KMS-11 (cell line): ENCODE results near the gene SNTG2.

Experiments
- H2AFZ ChIP-seq: fragments of 200-600 bp; sonication (generic); 2 replicates; pipeline ENCODE4 v1.6.1; 2016; ENCODE audit warnings: antibody characterized with exemption, mixed run types, low read depth
- H3K27ac ChIP-seq: fragments of 200-600 bp; sonication (generic); 2 replicates; pipeline ENCODE4 v1.6.1; 2016; ENCODE audit warnings: mild to moderate bottlenecking, mixed run types
- H3K27me3 ChIP-seq: fragments of 200-600 bp; sonication (generic); 2 replicates; pipeline ENCODE4 v1.6.1; 2017; ENCODE audit warnings: mild to moderate bottlenecking, low read depth, mixed run types, moderate library complexity; ENCODE audit not compliant: insufficient read depth
- H3K36me3 ChIP-seq: fragments of 200-600 bp; sonication (generic); 2 replicates; pipeline ENCODE4 v1.6.1; 2017; ENCODE audit warnings: mild to moderate bottlenecking, mixed run types; ENCODE audit not compliant: insufficient read depth
- H3K4me1 ChIP-seq: fragments of 200-600 bp; sonication (generic); 2 replicates; pipeline ENCODE4 v1.6.1; 2016; ENCODE audit warnings: mild to moderate bottlenecking, low read depth, mixed run types; ENCODE audit not compliant: poor library complexity, severe bottlenecking
- H3K4me2 ChIP-seq: fragments of 200-600 bp; sonication (generic); 2 replicates; pipeline ENCODE4 v1.7.0; 2016; ENCODE audit warnings: mild to moderate bottlenecking, mixed run types
- H3K4me3 ChIP-seq: fragments of 200-600 bp; sonication (generic); IDR thresholded peaks from 2 replicates; pipeline ENCODE4 v1.6.1; 2017; ENCODE audit warnings: low read depth, low read length, mixed read lengths; ENCODE audit not compliant: insufficient read depth
- H3K79me2 ChIP-seq: fragments of 200-600 bp; sonication (generic); 2 replicates; pipeline ENCODE4 v1.6.1; 2016; ENCODE audit warnings: low read depth, mixed run types; ENCODE audit not compliant: insufficient read depth
- H3K9ac ChIP-seq: fragments of 200-600 bp; sonication (generic); 2 replicates; pipeline ENCODE4 v1.6.1; 2016; ENCODE audit warnings: mild to moderate bottlenecking, mixed run types
- H4K20me1 ChIP-seq: fragments of 200-600 bp; sonication (generic); 2 replicates; pipeline ENCODE4 v1.6.1; 2016; ENCODE audit warnings: mild to moderate bottlenecking, mixed run types; ENCODE audit not compliant: insufficient read depth
- TF ChIP-seq, protein P1 (sequence below): fragments of 200-600 bp; sonication (generic); conservative IDR thresholded peaks from 2 replicates; pipeline ENCODE4 v1.6.1; 2017; ENCODE audit warnings: low read depth, mild to moderate bottlenecking, antibody characterized with exemption, low read length, moderate library complexity, mixed read lengths

SNTG2 gene

DNA sequence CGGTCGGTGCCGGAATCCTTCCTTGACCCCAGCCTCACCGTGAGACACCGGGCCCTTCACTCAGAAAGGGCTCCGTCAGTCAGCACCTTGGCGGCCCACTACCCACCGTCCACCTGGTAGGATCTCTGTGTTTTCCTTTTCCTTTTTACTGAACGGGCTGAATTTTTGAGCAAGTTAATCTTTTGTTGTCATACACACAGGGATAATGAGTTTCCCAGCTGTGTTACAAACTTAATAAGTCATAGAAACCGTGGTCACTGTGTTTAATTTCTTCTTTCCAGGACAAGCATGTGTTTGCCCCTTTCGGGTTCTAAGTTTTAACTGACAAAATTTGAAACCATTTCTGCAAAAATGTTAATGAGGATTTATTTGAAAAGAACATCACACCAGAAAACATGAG, 423.6 kb downstream of the SNTG2 start:
- no peak overlapping the region for H3K4me3 ChIP-seq
- no peaks in the 10 kb centered on the region for H3K36me3 ChIP-seq
- H3K9ac ChIP-seq: no peak overlapping the region
- H3K4me1 ChIP-seq: no peaks in the 10 kb centered on the region
- TF ChIP-seq, protein P1, sequence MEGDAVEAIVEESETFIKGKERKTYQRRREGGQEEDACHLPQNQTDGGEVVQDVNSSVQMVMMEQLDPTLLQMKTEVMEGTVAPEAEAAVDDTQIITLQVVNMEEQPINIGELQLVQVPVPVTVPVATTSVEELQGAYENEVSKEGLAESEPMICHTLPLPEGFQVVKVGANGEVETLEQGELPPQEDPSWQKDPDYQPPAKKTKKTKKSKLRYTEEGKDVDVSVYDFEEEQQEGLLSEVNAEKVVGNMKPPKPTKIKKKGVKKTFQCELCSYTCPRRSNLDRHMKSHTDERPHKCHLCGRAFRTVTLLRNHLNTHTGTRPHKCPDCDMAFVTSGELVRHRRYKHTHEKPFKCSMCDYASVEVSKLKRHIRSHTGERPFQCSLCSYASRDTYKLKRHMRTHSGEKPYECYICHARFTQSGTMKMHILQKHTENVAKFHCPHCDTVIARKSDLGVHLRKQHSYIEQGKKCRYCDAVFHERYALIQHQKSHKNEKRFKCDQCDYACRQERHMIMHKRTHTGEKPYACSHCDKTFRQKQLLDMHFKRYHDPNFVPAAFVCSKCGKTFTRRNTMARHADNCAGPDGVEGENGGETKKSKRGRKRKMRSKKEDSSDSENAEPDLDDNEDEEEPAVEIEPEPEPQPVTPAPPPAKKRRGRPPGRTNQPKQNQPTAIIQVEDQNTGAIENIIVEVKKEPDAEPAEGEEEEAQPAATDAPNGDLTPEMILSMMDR: no peak
- H3K4me2 ChIP-seq: no peak overlapping the region
- H4K20me1 ChIP-seq: no peaks in the 10 kb centered on the region
- H3K27ac ChIP-seq: no peak overlapping the region
- no peaks in the 10 kb centered on the region for H3K79me2 ChIP-seq
- no peaks in the 10 kb centered on the region for H3K27me3 ChIP-seq
- no peak overlapping the region for H2AFZ ChIP-seq

DNA sequence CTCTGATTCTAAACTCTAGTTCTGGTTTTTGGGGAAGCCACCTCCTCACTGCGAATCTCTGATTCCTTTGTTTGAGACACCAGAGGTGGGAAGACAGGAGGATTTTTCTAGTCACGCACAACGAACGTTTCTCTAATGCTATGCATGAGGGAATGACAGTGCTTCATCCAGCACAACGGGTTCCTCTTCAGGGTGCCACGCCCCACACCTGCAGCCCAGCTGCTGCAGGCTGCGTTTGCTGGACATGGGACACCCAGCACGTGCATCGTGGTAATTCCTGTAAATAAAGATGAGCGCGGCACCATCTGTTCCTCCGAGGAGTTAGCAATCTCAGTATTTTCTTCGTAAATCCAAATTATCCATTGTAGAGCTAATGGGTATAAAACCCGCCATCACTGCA, 425.1 kb downstream of the SNTG2 start:
- no peak overlapping the region for H2AFZ ChIP-seq

DNA sequence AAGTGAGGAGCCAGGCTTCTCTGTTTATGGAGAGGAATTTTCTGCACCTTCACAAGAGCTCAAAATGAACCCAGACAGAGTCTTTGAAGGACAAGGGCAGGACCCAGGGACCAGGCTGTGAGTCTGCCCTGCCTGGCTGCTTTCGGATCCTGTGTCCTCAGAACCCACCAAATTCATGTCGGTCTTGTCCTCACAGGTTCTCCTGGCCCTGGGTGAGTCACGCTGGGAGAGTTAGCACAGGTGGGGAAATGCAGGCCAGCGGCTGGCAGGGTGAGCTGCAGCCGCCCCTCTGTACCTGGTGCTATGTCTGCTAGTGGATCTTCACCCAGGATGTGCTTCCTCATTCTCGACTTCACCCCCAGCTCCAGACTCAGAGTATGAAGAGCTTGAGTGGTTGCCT, 426.8 kb downstream of the SNTG2 start:
- H3K4me1 ChIP-seq: no peaks in the 10 kb centered on the region
- TF ChIP-seq, protein P1: no peak
- no peaks in the 10 kb centered on the region for H3K27me3 ChIP-seq
- no peak overlapping the region for H3K4me2 ChIP-seq
- H2AFZ ChIP-seq: no peak overlapping the region
- H3K27ac ChIP-seq: no peak overlapping the region
- no peak overlapping the region for H3K9ac ChIP-seq
- H3K36me3 ChIP-seq: no peaks in the 10 kb centered on the region
- H4K20me1 ChIP-seq: no peaks in the 10 kb centered on the region
- H3K4me3 ChIP-seq: no peak overlapping the region
- no peaks in the 10 kb centered on the region for H3K79me2 ChIP-seq

More for the DNA sequence above, 425.1 kb downstream of the SNTG2 start:
- no peaks in the 10 kb centered on the region for H3K36me3 ChIP-seq
- H3K79me2 ChIP-seq: no peaks in the 10 kb centered on the region
- no peaks in the 10 kb centered on the region for H3K4me1 ChIP-seq
- no peak overlapping the region for H3K27ac ChIP-seq
- H4K20me1 ChIP-seq: no peaks in the 10 kb centered on the region
- H3K4me3 ChIP-seq: no peak overlapping the region
- H3K4me2 ChIP-seq: no peak overlapping the region
- TF ChIP-seq, protein P1: no peak
- H3K27me3 ChIP-seq: no peaks in the 10 kb centered on the region
- H3K9ac ChIP-seq: no peak overlapping the region

DNA sequence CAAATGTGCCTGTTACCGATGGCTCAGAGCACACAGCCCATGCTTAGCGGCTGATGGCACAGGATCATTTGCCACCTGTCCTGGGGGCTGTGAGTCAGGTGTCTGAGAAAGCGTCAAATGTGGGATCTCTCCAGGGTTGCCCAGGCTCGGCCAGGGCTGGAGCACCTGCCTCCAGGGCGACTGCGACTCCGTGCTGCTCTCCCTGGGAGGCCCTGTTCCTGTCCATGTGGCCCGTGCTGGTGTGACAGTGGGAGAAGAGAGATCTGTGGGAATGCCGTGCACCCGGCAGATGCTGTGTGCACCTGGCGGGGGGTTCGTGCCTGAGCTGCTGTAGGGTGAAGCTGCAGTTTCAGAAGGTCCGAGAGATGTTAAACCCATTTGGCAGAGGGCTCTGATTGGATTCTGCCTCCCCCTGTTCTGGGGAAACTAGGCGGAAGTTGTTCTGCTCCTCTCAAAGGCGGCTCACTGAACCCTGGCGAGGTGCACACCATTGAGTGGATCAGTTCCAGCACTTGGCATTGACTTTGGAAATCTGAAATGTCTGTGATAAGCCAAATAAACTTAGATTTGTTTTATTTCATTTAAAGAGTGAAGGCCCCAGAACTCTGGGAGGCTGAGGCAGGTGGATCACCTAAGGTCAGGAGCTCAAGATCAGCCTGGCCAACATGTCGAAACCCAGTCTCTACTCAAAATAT, 428.0 kb downstream of the SNTG2 start:
- Histone ChIP-seq H3K27ac (no peak overlapping the region), H3K9ac (no peak overlapping the region), H3K4me3 (no peak overlapping the region), H3K36me3 (no peaks in the 10 kb centered on the region), H3K4me2 (no peak overlapping the region), H3K79me2 (no peaks in the 10 kb centered on the region), H3K4me1 (no peaks in the 10 kb centered on the region), H3K27me3 (no peaks in the 10 kb centered on the region), H2AFZ (no peak overlapping the region), H4K20me1 (no peaks in the 10 kb centered on the region)
- TF ChIP-seq, protein P1: no peak
